Karpas-422 (cell line): ENCODE data around the gene COA5. TPM values are rescaled to one million over a fixed set of nuclear protein-coding genes. Genes with fewer than 3 reads are reported as not detected.

ENCODE experiments used
- DNase-seq: peaks from one replicate; pipeline ENCODE4 v3.0.0-alpha.2; 2015
- H2AFZ ChIP-seq: fragments of 200-600 bp; sonication (generic); 2 replicates; pipeline ENCODE4 v1.6.1; 2014; ENCODE audit warnings: antibody characterized with exemption, low read length, mixed read lengths
- H3K27ac ChIP-seq: fragments of 200-600 bp; sonication (generic); 2 replicates; pipeline ENCODE4 v1.5.1; 2014; ENCODE audit warnings: mild to moderate bottlenecking, low read length, moderate library complexity
- H3K27me3 ChIP-seq: fragments of 200-600 bp; sonication (generic); 2 replicates; pipeline ENCODE4 v1.6.1; 2014; ENCODE audit warnings: low read length, mixed read lengths
- H3K36me3 ChIP-seq: fragments of 200-600 bp; sonication (generic); 2 replicates; pipeline ENCODE4 v1.6.1; 2014; ENCODE audit warnings: low read length, mixed read lengths; ENCODE audit not compliant: insufficient read depth
- H3K4me1 ChIP-seq: fragments of 200-600 bp; sonication (generic); 2 replicates; pipeline ENCODE4 v1.6.1; 2014; ENCODE audit warnings: mild to moderate bottlenecking, low read length, mixed read lengths
- H3K4me2 ChIP-seq: fragments of 200-600 bp; sonication (generic); 2 replicates; pipeline ENCODE4 v1.6.1; 2014; ENCODE audit warnings: low read length, low read depth, mild to moderate bottlenecking; ENCODE audit not compliant: poor library complexity, severe bottlenecking
- H3K4me3 ChIP-seq: fragments of 200-600 bp; sonication (generic); 2 replicates; pipeline ENCODE4 v1.5.1; 2014; ENCODE audit warnings: mild to moderate bottlenecking, antibody characterized with exemption, low read length, mixed read lengths
- H3K79me2 ChIP-seq: fragments of 200-600 bp; sonication (generic); 2 replicates; pipeline ENCODE4 v1.6.1; 2014; ENCODE audit warnings: mild to moderate bottlenecking, low read length, mixed read lengths
- H3K9ac ChIP-seq: fragments of 200-600 bp; sonication (generic); 2 replicates; pipeline ENCODE4 v1.6.0; 2014; ENCODE audit warnings: low read length
- H3K9me2 ChIP-seq: fragments of 200-600 bp; sonication (generic), shearing (Covaris generic); replicated peaks from 2 replicates; pipeline ENCODE4 v1.6.0; 2014; ENCODE audit warnings: mild to moderate bottlenecking, low read length, moderate library complexity; ENCODE audit not compliant: insufficient read depth
- H3K9me3 ChIP-seq: fragments of 300-700, 200-600 bp; sonication (generic); 2 replicates; pipeline ENCODE4 v1.6.1; 2014; ENCODE audit warnings: low read length, mixed read lengths
- H4K20me1 ChIP-seq: fragments of 200-600 bp; sonication (generic); 2 replicates; pipeline ENCODE4 v1.6.1; 2014; ENCODE audit warnings: mild to moderate bottlenecking, antibody characterized with exemption, low read length, low read depth; ENCODE audit not compliant: insufficient read depth
- total RNA-seq: library from RNA; depleted of rRNA; stranded (reverse); fragments of >200 nt; shearing (Covaris generic); gene quantifications from 2 replicates; pipeline ENCODE4 v1.2.3, GENCODE V29; 2014; ENCODE audit warnings: low replicate concordance

The COA5 gene
- total RNA-seq, 1 experiment from 2014 or later, result 39.1 TPM

GRCh38 chr2:98647636-98648035, 39.3 kb upstream of the COA5 start:
- Histone ChIP-seq H3K79me2 (no peaks in the 10 kb centered on the region), H3K27ac (no peak overlapping the region), H3K4me3 (no peak overlapping the region), H2AFZ (no peak overlapping the region), H4K20me1 (no peaks in the 10 kb centered on the region), H3K4me2 (no peak overlapping the region), H3K27me3 (no peaks in the 10 kb centered on the region), H3K4me1 (peaks cover 6% of the 10 kb centered on the region; the same call in 1 of the 2 replicates), H3K9me2 (no peaks in the 10 kb centered on the region), H3K36me3 (no peaks in the 10 kb centered on the region), H3K9me3 (no peaks in the 10 kb centered on the region), H3K9ac (no peak overlapping the region)
- no peak for DNase-seq

GRCh38 chr2:98643496-98644100, 35.3 kb upstream of the COA5 start:
- Histone ChIP-seq H3K27me3 (no peaks in the 10 kb centered on the region), H3K27ac (no peak overlapping the region), H3K4me1 (peaks cover 6% of the 10 kb centered on the region; the same call in 1 of the 2 replicates), H3K4me2 (no peak overlapping the region), H3K4me3 (no peak overlapping the region), H3K79me2 (no peaks in the 10 kb centered on the region), H3K9ac (no peak overlapping the region), H3K9me3 (no peaks in the 10 kb centered on the region), H4K20me1 (no peaks in the 10 kb centered on the region), H3K36me3 (no peaks in the 10 kb centered on the region), H2AFZ (no peak overlapping the region), H3K9me2 (no peaks in the 10 kb centered on the region)
- peak; percentile 54 for DNase-seq

- Histone ChIP-seq H3K79me2 (no peaks in the 10 kb centered on the region), H3K27me3 (peaks cover 2% of the 10 kb centered on the region; the same call in 1 of the 2 replicates), H3K9me3 (no peaks in the 10 kb centered on the region), H4K20me1 (no peaks in the 10 kb centered on the region), H3K4me3 (no peak overlapping the region), H3K36me3 (no peaks in the 10 kb centered on the region), H3K27ac (no peak overlapping the region), H2AFZ (no peak overlapping the region), H3K4me1 (no peaks in the 10 kb centered on the region), H3K4me2 (no peak overlapping the region), H3K9ac (no peak overlapping the region), H3K9me2 (no peaks in the 10 kb centered on the region)
- DNase-seq, result no peak
Measured at GRCh38 chr2:98637401-98638147, 29.3 kb upstream of the COA5 start.

- no peaks in the 10 kb centered on the region for H3K79me2 ChIP-seq
- no peak overlapping the region; the same call in 1 of the 2 replicates for H2AFZ ChIP-seq
- no peaks in the 10 kb centered on the region for H3K9me3 ChIP-seq
- peak; percentile 77 for DNase-seq
- H3K4me1 ChIP-seq, result no peaks in the 10 kb centered on the region
- H3K27me3 ChIP-seq, result peaks cover 2% of the 10 kb centered on the region; the same call in 1 of the 2 replicates
- H3K9me2 ChIP-seq, result no peaks in the 10 kb centered on the region
- H3K9ac ChIP-seq, result no peak overlapping the region
- no peaks in the 10 kb centered on the region for H4K20me1 ChIP-seq
- no peaks in the 10 kb centered on the region for H3K36me3 ChIP-seq
- H3K4me3 ChIP-seq, result no peak overlapping the region
- no peak overlapping the region for H3K4me2 ChIP-seq
- no peak overlapping the region for H3K27ac ChIP-seq
Measured at GRCh38 chr2:98634406-98635092, 26.2 kb upstream of the COA5 start.

- no peaks in the 10 kb centered on the region for H3K36me3 ChIP-seq
Measured at GRCh38 chr2:98632351-98632750, 24.0 kb upstream of the COA5 start.

GRCh38 chr2:98623657-98624056, 15.3 kb upstream of the COA5 start:
- Histone ChIP-seq H2AFZ (no peak overlapping the region), H3K4me2 (no peak overlapping the region), H3K9ac (no peak overlapping the region), H3K36me3 (no peaks in the 10 kb centered on the region), H3K27me3 (no peaks in the 10 kb centered on the region), H3K4me1 (peaks cover 16% of the 10 kb centered on the region), H3K9me2 (no peaks in the 10 kb centered on the region), H3K4me3 (no peak overlapping the region), H3K9me3 (no peaks in the 10 kb centered on the region), H3K79me2 (no peaks in the 10 kb centered on the region), H4K20me1 (no peaks in the 10 kb centered on the region), H3K27ac (no peak overlapping the region)
- no peak for DNase-seq

More at GRCh38 chr2:98632351-98632750, 24.0 kb upstream of the COA5 start:
- no peak for DNase-seq
- H2AFZ ChIP-seq, result no peak overlapping the region
- no peaks in the 10 kb centered on the region for H3K9me3 ChIP-seq
- H3K9me2 ChIP-seq, result no peaks in the 10 kb centered on the region
- no peaks in the 10 kb centered on the region for H3K27me3 ChIP-seq
- no peak overlapping the region for H3K27ac ChIP-seq
- H4K20me1 ChIP-seq, result no peaks in the 10 kb centered on the region
- H3K9ac ChIP-seq, result no peak overlapping the region
- no peaks in the 10 kb centered on the region for H3K4me1 ChIP-seq
- no peak overlapping the region for H3K4me3 ChIP-seq
- no peaks in the 10 kb centered on the region for H3K79me2 ChIP-seq
- H3K4me2 ChIP-seq, result no peak overlapping the region

- H3K4me2 ChIP-seq, result no peak overlapping the region
Measured at GRCh38 chr2:98617149-98617548, 8.8 kb upstream of the COA5 start.

GRCh38 chr2:98615481-98615880, 7.2 kb upstream of the COA5 start:
- DNase-seq, result no peak
- Histone ChIP-seq H3K4me2 (no peak overlapping the region), H3K4me3 (no peak overlapping the region), H3K9me3 (no peaks in the 10 kb centered on the region), H4K20me1 (no peaks in the 10 kb centered on the region), H3K27ac (no peak overlapping the region), H3K9me2 (no peaks in the 10 kb centered on the region), H3K4me1 (peaks cover 3% of the 10 kb centered on the region), H2AFZ (no peak overlapping the region), H3K79me2 (peaks cover 9% of the 10 kb centered on the region), H3K27me3 (no peaks in the 10 kb centered on the region), H3K36me3 (peaks cover 44% of the 10 kb centered on the region; the same call in 1 of the 2 replicates), H3K9ac (no peak overlapping the region)

More at GRCh38 chr2:98617149-98617548, 8.8 kb upstream of the COA5 start:
- Histone ChIP-seq H3K9ac (no peak overlapping the region), H3K4me1 (peaks cover 5% of the 10 kb centered on the region), H3K36me3 (peaks cover 32% of the 10 kb centered on the region; the same call in 1 of the 2 replicates), H3K4me3 (no peak overlapping the region), H3K27ac (no peak overlapping the region), H3K9me3 (no peaks in the 10 kb centered on the region), H3K79me2 (no peaks in the 10 kb centered on the region), H2AFZ (no peak overlapping the region), H3K9me2 (no peaks in the 10 kb centered on the region), H3K27me3 (no peaks in the 10 kb centered on the region), H4K20me1 (no peaks in the 10 kb centered on the region)
- DNase-seq, result no peak
